Left cardiac atrium (tissue), 2 donors: ENCODE data around the gene CCDC120. TPM values are rescaled to one million over a fixed set of nuclear protein-coding genes. Genes with fewer than 3 reads are reported as not detected.

Source experiments
- total RNA-seq, 2 donors: library from RNA; stranded (reverse); fragmentation: NEBNext Ultra II Directional; extraction: Animal tissue kit (Norgen Biotek cat#: 25700); gene quantifications; one replicate each; pipeline ENCODE4 v1.2.1, GENCODE V29; 2021
- donor health status: DM: no; HTN: yes; CAD: no; lungs with severe emphysema.
- donor health status: DM: yes; HTN: yes; CAD: no.

CCDC120 gene
- total RNA-seq, 2 donors from 2014 or later = 2.4 to 2.7 TPM

Other genes starting within 250 kb of the CCDC120 start
- gene ERAS, start 232.5 kb upstream of the CCDC120 start, total RNA-seq = not detected
- gene PCSK1N, start 223.4 kb upstream of the CCDC120 start, total RNA-seq = 1 to 10 TPM; 3.9 to 9.8 TPM
- 10 to 100 TPM; 52.4 to 60.3 TPM for gene TIMM17B, start 161.2 kb upstream of the CCDC120 start, total RNA-seq
- gene PQBP1, start 161.1 kb upstream of the CCDC120 start, total RNA-seq = 10 to 100 TPM; 49.5 to 63.7 TPM
- gene SLC35A2, start 147.4 kb upstream of the CCDC120 start, total RNA-seq = 10 to 100 TPM; 13.8 to 17.4 TPM
- 1 to 10 TPM; 4.0 to 5.5 TPM for gene PIM2, start 140.0 kb upstream of the CCDC120 start, total RNA-seq
- gene OTUD5, start 101.4 kb upstream of the CCDC120 start, total RNA-seq = 10 to 100 TPM; 19.0 to 27.0 TPM
- 1 to 10 TPM in 1 of 2 donors, under 1 TPM in 1; 0.99 to 1.4 TPM for gene KCND1, start 87.2 kb upstream of the CCDC120 start, total RNA-seq
- 10 to 100 TPM; 23.7 to 25.4 TPM for gene GRIPAP1, start 56.7 kb upstream of the CCDC120 start, total RNA-seq
- gene TFE3, start 15.6 kb upstream of the CCDC120 start, total RNA-seq = 10 to 100 TPM; 34.5 to 36.2 TPM
- 10 to 100 TPM; 15.6 to 20.1 TPM for gene PRAF2, start 15.0 kb downstream of the CCDC120 start, total RNA-seq
- gene WDR45, start 20.9 kb downstream of the CCDC120 start, total RNA-seq = 10 to 100 TPM; 52.3 to 61.1 TPM
- gene GPKOW, start 64.7 kb downstream of the CCDC120 start, total RNA-seq = 10 to 100 TPM; 17.1 to 19.4 TPM
- gene MAGIX, start 103.8 kb downstream of the CCDC120 start, total RNA-seq = 1 to 10 TPM; 7.7 to 7.9 TPM
- 100 to 1,000 TPM in 1 of 2 donors, 10 to 100 TPM in 1; 97.5 to 114 TPM for gene PLP2, start 112.9 kb downstream of the CCDC120 start, total RNA-seq
- 10 to 100 TPM in 1 of 2 donors, 1 to 10 TPM in 1; 9.9 to 14.8 TPM for gene PRICKLE3, start 127.4 kb downstream of the CCDC120 start, total RNA-seq
- 1 to 10 TPM; 1.8 to 2.8 TPM for gene SYP, start 141.2 kb downstream of the CCDC120 start, total RNA-seq
- under 1 TPM; 0.03 to 0.21 TPM for gene CACNA1F, start 174.3 kb downstream of the CCDC120 start, total RNA-seq
- 10 to 100 TPM in 1 of 2 donors, 1 to 10 TPM in 1; 8.8 to 10.7 TPM for gene CCDC22, start 176.5 kb downstream of the CCDC120 start, total RNA-seq
- not detected for gene FOXP3, start 205.7 kb downstream of the CCDC120 start, total RNA-seq
- 10 to 100 TPM; 17.5 to 22.5 TPM for gene PPP1R3F, start 210.8 kb downstream of the CCDC120 start, total RNA-seq
- not detected for gene GAGE10, start 244.6 kb downstream of the CCDC120 start, total RNA-seq